Dendritic cell treated with granulocyte-macrophage colony-stimulating factor and Interleukin-4, amounts not matched to agents 40 ng/mL and 50 ng/mL, for 4 days (primary cell): ENCODE results near the gene CDC45.

Experiments
- H3K27ac Mint-ChIP-seq: one replicate; pipeline ENCODE4 v1.8.0; 2022; ENCODE audit warnings: mild to moderate bottlenecking, mixed read lengths
- H3K27me3 Mint-ChIP-seq: one replicate; pipeline ENCODE4 v1.8.0; 2022; ENCODE audit warnings: mild to moderate bottlenecking, mixed read lengths
- H3K36me3 Mint-ChIP-seq: one replicate; pipeline ENCODE4 v1.8.0; 2022; ENCODE audit warnings: low read depth, mixed read lengths
- H3K4me1 Mint-ChIP-seq: one replicate; pipeline ENCODE4 v1.8.0; 2022; ENCODE audit warnings: low read depth, mixed read lengths
- H3K4me3 Mint-ChIP-seq: one replicate; pipeline ENCODE4 v1.8.0; 2022; ENCODE audit warnings: mild to moderate bottlenecking, moderate library complexity, mixed read lengths
- H3K9me3 Mint-ChIP-seq: one replicate; pipeline ENCODE4 v1.8.0; 2022; ENCODE audit warnings: mixed read lengths
- intact Hi-C: fragments of 100-400 bp; cut with micrococcal nuclease; formaldehyde crosslinking; loops from one replicate; pipeline ENCODE4 v1.15.0; 2022

CDC45 gene

DNA sequence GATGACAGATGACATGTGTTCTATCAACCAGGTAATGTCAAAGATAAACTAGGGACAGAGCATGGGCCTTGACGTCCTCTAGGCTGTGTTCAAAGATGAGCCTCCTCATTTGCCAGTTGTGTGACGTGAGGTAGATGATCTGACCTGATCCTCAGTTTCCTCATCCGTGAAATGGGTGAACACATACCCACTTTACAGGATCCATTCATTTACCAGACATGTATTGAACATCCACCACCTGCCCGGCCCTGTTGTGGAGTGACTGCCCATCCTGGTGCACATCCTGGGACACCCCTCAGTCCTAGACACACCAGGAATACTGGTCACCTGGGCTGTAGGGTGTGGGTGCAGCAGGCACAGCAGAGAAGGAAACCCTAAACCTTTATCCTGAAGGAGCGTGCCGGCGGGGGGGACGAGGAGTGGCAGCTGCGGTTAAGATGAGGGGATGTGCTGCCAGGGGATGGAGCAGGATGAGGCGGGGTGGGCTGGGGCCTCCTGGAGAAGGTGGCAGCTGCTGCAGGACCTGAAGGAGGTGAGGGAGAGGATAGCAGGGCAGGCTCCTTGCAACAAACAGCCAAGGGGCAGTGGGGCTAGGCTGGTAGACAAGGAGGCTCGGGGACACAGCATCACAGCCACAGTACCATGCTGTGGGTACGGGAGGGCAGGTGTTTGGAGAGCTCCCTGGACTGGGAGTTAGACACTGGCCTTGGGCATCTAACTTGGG, 36.1 kb downstream of the CDC45 start:
- H3K27ac Mint-ChIP-seq = no peak overlapping the region
- H3K9me3 Mint-ChIP-seq = no peaks in the 10 kb centered on the region
- H3K4me1 Mint-ChIP-seq = no peaks in the 10 kb centered on the region
- peaks cover 6% of the 10 kb centered on the region for H3K36me3 Mint-ChIP-seq
- no peaks in the 10 kb centered on the region for H3K27me3 Mint-ChIP-seq
- intact Hi-C loops = no loop called here
- H3K4me3 Mint-ChIP-seq = no peak overlapping the region

DNA sequence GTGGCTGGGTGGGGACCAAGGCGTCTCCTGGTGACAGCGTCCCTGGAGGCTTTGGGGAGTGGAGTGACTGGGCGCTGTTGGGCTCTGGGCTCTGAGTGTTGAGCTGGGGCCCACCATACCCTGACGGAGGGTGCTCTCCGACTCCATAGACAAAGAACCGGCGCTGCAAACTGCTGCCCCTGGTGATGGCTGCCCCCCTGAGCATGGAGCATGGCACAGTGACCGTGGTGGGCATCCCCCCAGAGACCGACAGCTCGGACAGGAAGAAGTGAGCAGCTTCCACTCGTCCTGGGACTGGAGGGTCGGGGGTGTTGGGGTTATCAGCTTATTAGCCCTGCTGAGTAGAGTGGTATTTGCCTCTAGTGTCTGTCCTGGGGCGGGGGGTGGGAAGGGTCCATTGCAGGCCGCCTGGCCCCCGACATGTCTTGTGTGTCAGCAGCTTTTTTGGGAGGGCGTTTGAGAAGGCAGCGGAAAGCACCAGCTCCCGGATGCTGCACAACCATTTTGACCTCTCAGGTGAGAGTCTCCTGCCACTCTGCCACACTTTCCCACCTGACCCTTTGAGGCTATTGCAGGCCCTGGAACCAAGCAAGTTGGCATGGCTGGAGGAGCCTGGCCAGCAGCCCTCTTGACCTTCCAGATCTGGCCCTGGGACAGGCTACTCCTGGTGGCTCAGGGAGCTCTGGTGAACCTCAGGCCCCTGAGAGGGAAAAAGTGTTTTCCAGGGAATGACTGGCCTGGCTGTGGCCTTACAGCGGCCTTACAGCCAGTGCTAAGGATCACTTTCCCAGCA, 36.9 kb downstream of the CDC45 start:
- Mint-ChIP-seq H3K27me3 (no peaks in the 10 kb centered on the region), H3K4me1 (no peaks in the 10 kb centered on the region), H3K36me3 (peaks cover 6% of the 10 kb centered on the region), H3K27ac (no peak overlapping the region), H3K4me3 (no peak overlapping the region), H3K9me3 (no peaks in the 10 kb centered on the region)
- intact Hi-C loops = no loop called here

GRCh38 chr22:19517171-19517500, 37.4 kb downstream of the CDC45 start:
- Mint-ChIP-seq H3K4me3 (no peak overlapping the region), H3K4me1 (no peaks in the 10 kb centered on the region), H3K27me3 (peaks cover 4% of the 10 kb centered on the region), H3K27ac (no peak overlapping the region), H3K36me3 (peaks cover 6% of the 10 kb centered on the region), H3K9me3 (no peaks in the 10 kb centered on the region)
- intact Hi-C loops = no loop called here

DNA sequence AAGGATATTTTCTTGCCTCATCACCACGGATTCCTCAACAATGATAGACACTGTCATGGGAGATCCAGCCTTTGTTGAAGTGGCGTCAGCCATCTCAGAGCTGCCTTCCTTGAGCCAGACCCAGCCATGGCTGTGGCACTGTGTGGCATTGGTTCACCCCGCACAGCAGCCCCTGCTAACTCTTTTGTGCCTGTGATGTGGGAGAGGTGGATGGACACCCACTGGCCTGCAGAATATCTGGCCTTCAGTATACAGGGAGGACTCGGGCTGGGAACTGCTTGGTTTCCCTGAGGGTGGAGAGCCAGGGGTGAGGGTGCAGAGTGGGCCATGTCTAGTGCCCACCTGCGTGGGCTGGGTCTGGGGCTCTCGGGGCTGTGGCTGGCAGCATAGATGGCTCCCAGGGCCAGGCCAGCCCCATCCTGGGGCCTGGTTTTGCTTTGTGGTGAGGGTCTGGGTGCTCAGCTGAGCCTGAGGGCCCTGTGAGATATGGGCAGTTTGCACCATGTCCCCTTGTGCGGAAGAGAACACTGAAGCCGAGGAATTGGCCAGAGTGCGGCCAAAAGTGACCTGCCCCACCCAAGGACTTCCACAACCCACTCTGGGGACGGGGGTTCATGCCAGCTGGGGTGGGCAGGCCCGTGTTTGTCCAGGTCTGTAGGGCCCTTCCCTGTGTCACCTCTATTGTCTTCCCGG, 38.3 kb downstream of the CDC45 start:
- intact Hi-C loops = no loop called here
- H3K36me3 Mint-ChIP-seq = peaks cover 6% of the 10 kb centered on the region
- no peak overlapping the region for H3K4me3 Mint-ChIP-seq
- no peak overlapping the region for H3K27ac Mint-ChIP-seq
- peaks cover 11% of the 10 kb centered on the region for H3K27me3 Mint-ChIP-seq
- no peaks in the 10 kb centered on the region for H3K9me3 Mint-ChIP-seq
- H3K4me1 Mint-ChIP-seq = peaks cover 6% of the 10 kb centered on the region

GRCh38 chr22:19518635-19519034, 38.9 kb downstream of the CDC45 start:
- H3K27ac Mint-ChIP-seq = no peak overlapping the region
- intact Hi-C loops = no loop called here

GRCh38 chr22:19519041-19519926, 39.6 kb downstream of the CDC45 start:
- peaks cover 23% of the 10 kb centered on the region for H3K27me3 Mint-ChIP-seq
- H3K4me3 Mint-ChIP-seq = no peak overlapping the region
- no peak overlapping the region for H3K27ac Mint-ChIP-seq
- intact Hi-C loops = no loop called here
- H3K9me3 Mint-ChIP-seq = no peaks in the 10 kb centered on the region
- no peaks in the 10 kb centered on the region for H3K36me3 Mint-ChIP-seq
- H3K4me1 Mint-ChIP-seq = peaks cover 6% of the 10 kb centered on the region

More at GRCh38 chr22:19518635-19519034, 38.9 kb downstream of the CDC45 start:
- Mint-ChIP-seq H3K9me3 (no peaks in the 10 kb centered on the region), H3K4me1 (peaks cover 6% of the 10 kb centered on the region), H3K27me3 (peaks cover 17% of the 10 kb centered on the region), H3K4me3 (no peak overlapping the region), H3K36me3 (peaks cover 4% of the 10 kb centered on the region)

GRCh38 chr22:19520007-19520406, 40.3 kb downstream of the CDC45 start:
- Mint-ChIP-seq H3K27ac (no peak overlapping the region), H3K27me3 (peaks cover 30% of the 10 kb centered on the region), H3K4me3 (no peak overlapping the region), H3K9me3 (no peaks in the 10 kb centered on the region), H3K36me3 (no peaks in the 10 kb centered on the region), H3K4me1 (peaks cover 12% of the 10 kb centered on the region)
- intact Hi-C loops = no loop called here

GRCh38 chr22:19520566-19521305, 41.0 kb downstream of the CDC45 start:
- H3K4me1 Mint-ChIP-seq = peaks cover 12% of the 10 kb centered on the region
- no peaks in the 10 kb centered on the region for H3K9me3 Mint-ChIP-seq
- no peak overlapping the region for H3K27ac Mint-ChIP-seq
- intact Hi-C loops = no loop called here
- H3K36me3 Mint-ChIP-seq = no peaks in the 10 kb centered on the region
- H3K27me3 Mint-ChIP-seq = peaks cover 38% of the 10 kb centered on the region
- H3K4me3 Mint-ChIP-seq = no peak overlapping the region

GRCh38 chr22:19522190-19522880, 42.6 kb downstream of the CDC45 start:
- Mint-ChIP-seq H3K36me3 (no peaks in the 10 kb centered on the region), H3K4me1 (peaks cover 12% of the 10 kb centered on the region)
- intact Hi-C loops = no loop called here

DNA sequence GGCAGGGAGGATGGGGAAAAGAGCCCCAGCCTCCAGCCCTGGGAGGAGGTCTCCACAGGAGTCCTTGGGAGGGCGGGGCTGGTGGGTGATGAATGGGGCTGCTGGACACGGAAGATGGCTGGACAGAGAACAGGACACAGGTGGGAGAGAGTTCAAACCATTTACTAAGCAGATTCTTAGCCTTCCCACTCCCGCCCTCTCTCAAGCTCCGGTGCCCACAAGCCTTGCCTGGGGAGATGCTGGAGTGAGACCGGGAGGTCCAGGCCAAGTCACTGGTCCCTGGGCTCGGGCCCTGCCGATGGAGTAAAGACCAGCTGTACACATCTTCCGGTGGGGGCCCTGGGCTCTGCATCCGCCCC, 43.1 kb downstream of the CDC45 start:
- peaks cover 47% of the 10 kb centered on the region for H3K27me3 Mint-ChIP-seq
- peaks cover 12% of the 10 kb centered on the region for H3K4me1 Mint-ChIP-seq
- no peak overlapping the region for H3K4me3 Mint-ChIP-seq
- no peaks in the 10 kb centered on the region for H3K9me3 Mint-ChIP-seq
- no peaks in the 10 kb centered on the region for H3K36me3 Mint-ChIP-seq
- no peak overlapping the region for H3K27ac Mint-ChIP-seq
- intact Hi-C loops = no loop called here

More at GRCh38 chr22:19522190-19522880, 42.6 kb downstream of the CDC45 start:
- Mint-ChIP-seq H3K27ac (no peak overlapping the region), H3K9me3 (no peaks in the 10 kb centered on the region), H3K27me3 (peaks cover 47% of the 10 kb centered on the region), H3K4me3 (no peak overlapping the region)

- no peaks in the 10 kb centered on the region for H3K36me3 Mint-ChIP-seq
- H3K9me3 Mint-ChIP-seq = no peaks in the 10 kb centered on the region
- H3K27ac Mint-ChIP-seq = no peak overlapping the region
- peaks cover 12% of the 10 kb centered on the region for H3K4me1 Mint-ChIP-seq
- peaks cover 47% of the 10 kb centered on the region for H3K27me3 Mint-ChIP-seq
- intact Hi-C loops = no loop called here
- H3K4me3 Mint-ChIP-seq = no peak overlapping the region
Measured at GRCh38 chr22:19523240-19524169, 43.8 kb downstream of the CDC45 start.
